ENCODE data around the gene CAPN9. TPM values are rescaled to one million over a fixed set of nuclear protein-coding genes. Genes with fewer than 3 reads are reported as not detected.

Gene CAPN9
- total and polyA plus RNA-seq, 9 of the 15 experiments (the other 6 are each of a cell fraction or from before 2014, with no cell fraction given): not detected

GRCh38 chr1:230826166-230826875 is 79.1 kb downstream of the CAPN9 start:
- WGBS (ENCODE audit: insufficient coverage, low coverage, missing lambda C conversion rate): 13% methylated on average over 9 of the region's 9 CpGs
- FAIRE-seq: peak; percentile 15
- ChIA-PET CTCF (ENCODE audit: low intra/inter-chr PET ratio) (no interaction called here), POLR2A (interaction anchor here (0.6 kb wide), 2 partner anchors 339 to 349 kb away, joined by 3 to 4 read pairs; no protein-coding TSS in a partner anchor)
- no peaks in the 10 kb centered on the region for H3K36me3 ChIP-seq (ENCODE audit: control insufficient read depth, insufficient read depth, low read length)
- intact Hi-C loops (cut with micrococcal nuclease): no loop called here
- DNase-seq (ENCODE audit: extremely low read depth in 1 of 4, low spot score in 3 of 4): no peak
- no peaks in the 10 kb centered on the region for H3K9me3 ChIP-seq (replicated peaks; ENCODE audit: control insufficient read depth, insufficient read depth, low read depth, low read length)
- H3K4me2 ChIP-seq (ENCODE audit: insufficient read depth, low read length): no peak overlapping the region
- peaks cover 14 to 45% of the 10 kb centered on the region in 2 experiments; a peak in 4 of 5 replicates for H3K27me3 ChIP-seq (ENCODE audit: control insufficient read depth in 2 of 2, insufficient read depth in 2 of 2, low read length in 2 of 2)
- in situ Hi-C loops (cut with MboI): no loop called here
- H3K4me3 ChIP-seq: no peak overlapping the region
- no TSS peak for BruUV-seq (replicated peaks)
- H2AFZ ChIP-seq (ENCODE audit: low read depth, low read length): no peak overlapping the region
- TF ChIP-seq USF1 (CRISPR knock-in tag; IDR thresholded peaks at IDR 0.05): peak; percentile 41; the same call in 1 of the 2 replicates
- TF ChIP-seq ZFPM2 (CRISPR knock-in tag; IDR thresholded peaks at IDR 0.05): no peak
- no peaks in the 10 kb centered on the region for H3K9me1 ChIP-seq (ENCODE audit: control insufficient read depth, insufficient read depth, low read length)
- no peak for ATAC-seq
- no peaks in the 10 kb centered on the region for H3K79me2 ChIP-seq (ENCODE audit: control insufficient read depth, insufficient read depth, low read length)
- no peak overlapping the region for H3K9ac ChIP-seq (ENCODE audit: insufficient read depth in 1 of 2, low read depth in 2 of 2, low read length in 2 of 2)
- no peaks in the 10 kb centered on the region for H4K20me1 ChIP-seq (replicated peaks; ENCODE audit: control insufficient read depth, insufficient read depth, low read length)
- H3K27ac ChIP-seq (ENCODE audit: extremely low read depth, low read depth, low read length): no peak overlapping the region
- H3K4me1 ChIP-seq (replicated peaks in 1 of 2; ENCODE audit: control insufficient read depth in 2 of 2, insufficient read depth in 2 of 2, low read length in 2 of 2): peaks cover 0 to 6% of the 10 kb centered on the region in 2 experiments; a peak in 3 of 5 replicates

GRCh38 chr1:230827081-230827681 is 80.0 kb downstream of the CAPN9 start:
- DNase-seq (ENCODE audit: extremely low read depth in 1 of 4, low spot score in 3 of 4) (no peak), FAIRE-seq (no peak)
- BruUV-seq (replicated peaks): no TSS peak

More at GRCh38 chr1:230827081-230827681, 80.0 kb downstream of the CAPN9 start:
- no peak overlapping the region for H2AFZ ChIP-seq (ENCODE audit: low read depth, low read length)
- H3K79me2 ChIP-seq (ENCODE audit: control insufficient read depth, insufficient read depth, low read length): no peaks in the 10 kb centered on the region
- H3K9me1 ChIP-seq (ENCODE audit: control insufficient read depth, insufficient read depth, low read length): no peaks in the 10 kb centered on the region
- H3K9me3 ChIP-seq (replicated peaks; ENCODE audit: control insufficient read depth, insufficient read depth, low read depth, low read length): no peaks in the 10 kb centered on the region
- no peak for ATAC-seq
- ChIA-PET POLR2A (interaction anchor here (0.6 kb wide), 2 partner anchors 340 to 348 kb away, joined by 3 to 4 read pairs; no protein-coding TSS in a partner anchor), CTCF (ENCODE audit: low intra/inter-chr PET ratio) (no interaction called here)
- peaks cover 6 to 37% of the 10 kb centered on the region in 2 experiments; a peak in 4 of 5 replicates for H3K27me3 ChIP-seq (ENCODE audit: control insufficient read depth in 2 of 2, insufficient read depth in 2 of 2, low read length in 2 of 2)
- in situ Hi-C loops (cut with MboI): no loop called here
- H3K4me2 ChIP-seq (ENCODE audit: insufficient read depth, low read length): no peak overlapping the region
- no peaks in the 10 kb centered on the region for H3K36me3 ChIP-seq (ENCODE audit: control insufficient read depth, insufficient read depth, low read length)
- no peak overlapping the region for H3K4me3 ChIP-seq
- no peaks in the 10 kb centered on the region for H4K20me1 ChIP-seq (replicated peaks; ENCODE audit: control insufficient read depth, insufficient read depth, low read length)
- H3K27ac ChIP-seq (ENCODE audit: extremely low read depth, low read depth, low read length): no peak overlapping the region
- TF ChIP-seq IFI16 (CRISPR knock-in tag; IDR thresholded peaks at IDR 0.05) (no peak), ZNF311 (CRISPR knock-in tag; IDR thresholded peaks at IDR 0.05) (no peak)
- peaks cover 0 to 6% of the 10 kb centered on the region in 2 experiments; a peak in 3 of 5 replicates for H3K4me1 ChIP-seq (replicated peaks in 1 of 2; ENCODE audit: control insufficient read depth in 2 of 2, insufficient read depth in 2 of 2, low read length in 2 of 2)
- 17% methylated on average over 7 of the region's 7 CpGs for WGBS (ENCODE audit: insufficient coverage, low coverage, missing lambda C conversion rate)
- intact Hi-C loops (cut with micrococcal nuclease): no loop called here
- H3K9ac ChIP-seq (ENCODE audit: insufficient read depth in 1 of 2, low read depth in 2 of 2, low read length in 2 of 2): no peak overlapping the region
